SW480 (cell line): ENCODE measurements around the gene ANKRD12.
A peak's percentile ranks its signal among the peaks of the same experiment; 100 is the strongest.

ENCODE experiments used
- DNase-seq: peaks from one replicate; pipeline ENCODE4 v3.0.0-alpha.2; 2016; ENCODE audit warnings: low spot score

Gene ANKRD12

GRCh38 chr18:9106800-9107584, 29.6 kb upstream of the ANKRD12 start:
- no peak for DNase-seq

- no peak for DNase-seq
These were observed 27.7 kb upstream of the ANKRD12 start for GRCh38 chr18:9108911-9109310.

- no peak for DNase-seq
These were observed 27.1 kb upstream of the ANKRD12 start for GRCh38 chr18:9109523-9109922.

- no peak for DNase-seq
These were observed 23.0 kb upstream of the ANKRD12 start for GRCh38 chr18:9113468-9114149.

GRCh38 chr18:9115984-9116383, 20.6 kb upstream of the ANKRD12 start:
- DNase-seq, result no peak

- no peak for DNase-seq
These were observed 18.4 kb upstream of the ANKRD12 start for GRCh38 chr18:9117980-9118841.

- DNase-seq, result no peak
These were observed 15.8 kb upstream of the ANKRD12 start for GRCh38 chr18:9120796-9121195.

GRCh38 chr18:9123520-9123919, 13.1 kb upstream of the ANKRD12 start:
- no peak for DNase-seq

GRCh38 chr18:9124824-9125223, 11.8 kb upstream of the ANKRD12 start:
- DNase-seq, result no peak

GRCh38 chr18:9126337-9126736, 10.2 kb upstream of the ANKRD12 start:
- DNase-seq, result no peak

- no peak for DNase-seq
These were observed 6.4 kb upstream of the ANKRD12 start for GRCh38 chr18:9130195-9130594.

- no peak for DNase-seq
These were observed 5.8 kb upstream of the ANKRD12 start for GRCh38 chr18:9130806-9131205.

GRCh38 chr18:9132628-9133027, 4.0 kb upstream of the ANKRD12 start:
- no peak for DNase-seq

- DNase-seq, result no peak
These were observed 3.4 kb upstream of the ANKRD12 start for GRCh38 chr18:9133225-9133624.

- no peak for DNase-seq
These were observed 1.3 kb upstream of the ANKRD12 start for GRCh38 chr18:9135081-9135911.

GRCh38 chr18:9135912-9136314, 668 bp upstream of the ANKRD12 start:
- peak; percentile 77 for DNase-seq

- peak; percentile 78 for DNase-seq
These were observed 836 bp downstream of the ANKRD12 start for GRCh38 chr18:9137168-9138066.

- DNase-seq, result no peak
These were observed 2.9 kb downstream of the ANKRD12 start for GRCh38 chr18:9139400-9140039.

GRCh38 chr18:9140381-9140780, 3.8 kb downstream of the ANKRD12 start:
- DNase-seq, result no peak

- DNase-seq, result no peak
These were observed 4.4 kb downstream of the ANKRD12 start for GRCh38 chr18:9140984-9141383.
